NOMO-1 (cell line): ENCODE results near the gene SCARF1.

ENCODE experiments used
- DNase-seq, 2 experiments: peaks; one replicate each; lab custom pipeline; 2025; ENCODE audit not compliant: unreplicated experiment in 2 of 2; lab: John Stamatoyannopoulos, UW

SCARF1 gene

DNA sequence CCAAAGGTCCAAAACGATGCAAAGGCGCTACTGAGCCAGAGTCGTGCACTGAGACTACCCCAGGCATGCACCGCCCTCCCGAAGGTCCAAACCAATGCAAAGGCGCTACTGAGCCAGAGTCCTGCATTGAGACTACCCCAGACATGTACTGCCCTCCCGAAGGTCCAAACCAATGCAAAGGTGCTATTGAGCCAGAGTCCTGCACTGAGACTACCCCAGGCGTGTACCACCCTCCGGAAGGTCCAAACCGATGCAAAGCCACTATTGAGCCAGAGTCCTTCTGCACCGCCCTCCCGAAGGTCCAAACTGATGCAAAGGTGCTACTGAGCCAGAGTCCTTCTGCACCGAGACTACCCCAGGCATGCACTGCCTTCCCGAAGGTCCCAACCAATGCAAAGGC is 44.0 kb downstream of the SCARF1 start:
- DNase-seq, result no peak

- no peak for DNase-seq
Observed at GRCh38 chr17:1598399-1599095, 47.0 kb downstream of the SCARF1 start.

- no peak for DNase-seq
Observed at GRCh38 chr17:1597861-1598342, 47.6 kb downstream of the SCARF1 start.

DNA sequence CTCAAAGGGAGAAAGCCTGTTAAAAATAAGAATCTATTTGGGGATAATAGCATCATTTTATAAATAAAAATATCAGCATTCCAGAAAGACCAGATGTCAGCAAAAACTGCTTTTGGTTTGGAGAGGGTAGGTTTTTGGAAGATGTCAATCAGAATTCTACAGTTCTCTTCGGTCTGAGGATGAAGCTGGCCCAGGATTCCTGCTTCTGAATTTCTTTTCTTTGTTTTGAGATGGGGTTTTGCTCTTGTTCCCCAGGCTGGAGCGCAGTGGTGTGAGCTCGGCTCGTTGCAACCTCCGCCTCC is 52.0 kb downstream of the SCARF1 start:
- no peak for DNase-seq

DNA sequence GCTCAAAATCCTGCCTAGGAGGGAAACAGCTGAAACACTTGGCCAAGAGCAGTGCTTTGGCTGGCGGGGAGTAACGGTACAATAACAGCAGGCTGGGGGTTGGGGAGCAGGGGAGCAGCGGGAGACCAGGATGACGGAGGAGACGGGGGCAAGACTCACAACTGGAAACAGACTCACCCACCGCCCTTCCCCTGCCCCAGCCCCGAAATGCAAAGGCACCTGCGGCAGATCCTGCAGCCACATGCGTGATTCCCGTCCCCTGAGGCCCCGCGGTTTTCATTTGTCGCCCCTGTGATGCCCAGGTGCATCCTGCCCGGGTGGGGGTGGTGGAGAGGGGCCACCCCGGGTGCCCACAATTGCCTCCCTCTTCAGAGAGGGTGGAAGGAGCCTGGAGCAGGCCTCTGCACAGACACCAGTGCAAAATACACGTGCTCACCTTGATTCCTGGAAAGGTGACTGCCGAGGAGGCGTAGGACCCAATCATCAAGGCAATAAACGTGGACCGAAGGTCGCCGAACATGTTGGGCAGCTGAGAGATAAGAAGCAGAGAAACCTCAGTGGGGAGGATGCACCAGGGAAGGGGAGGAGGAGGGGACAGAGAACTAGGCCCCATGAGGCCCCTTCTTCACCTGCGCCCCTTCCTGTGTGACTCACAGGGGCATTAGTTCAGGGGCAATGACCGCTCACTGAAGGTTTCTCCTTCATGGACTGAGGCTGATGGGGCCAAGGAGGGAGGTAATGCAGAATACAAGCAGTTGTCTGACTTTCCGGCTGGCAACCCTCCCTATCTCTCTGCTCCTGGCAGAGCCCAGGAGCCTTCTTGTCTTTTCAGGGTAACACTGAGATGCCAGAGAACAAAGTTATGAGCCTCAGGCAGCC is 52.5 kb downstream of the SCARF1 start:
- DNase-seq, result no peak

DNA sequence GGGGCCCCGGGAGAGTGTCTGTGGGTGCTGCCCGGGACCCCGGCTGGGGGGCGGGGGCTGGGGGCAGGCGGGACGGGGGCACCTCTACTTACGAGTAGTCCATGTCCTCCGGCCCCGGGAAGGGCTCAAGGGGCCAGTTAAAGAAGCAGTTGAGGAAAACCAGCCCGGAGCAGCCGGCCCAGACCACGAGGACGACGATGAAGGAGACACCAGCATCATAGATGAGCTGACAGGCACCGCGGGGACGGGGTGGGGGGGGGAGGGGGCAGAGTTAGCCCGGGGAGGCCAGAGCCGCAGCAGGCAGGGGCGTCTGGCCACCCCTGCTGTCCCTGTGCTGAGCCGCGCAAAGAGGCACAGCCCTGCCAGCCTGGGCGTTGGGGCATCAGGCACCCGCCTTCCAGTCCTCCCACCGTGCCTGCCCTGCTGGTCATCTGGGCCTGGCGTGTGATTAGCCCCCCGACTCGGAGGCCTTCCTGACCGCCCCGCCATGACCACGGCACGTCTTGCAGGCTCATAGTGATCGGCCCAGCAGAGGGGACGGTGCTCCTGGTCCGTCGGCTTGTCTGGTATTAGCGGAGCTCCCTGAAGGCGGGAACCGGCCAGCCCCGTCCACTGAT is 54.0 kb downstream of the SCARF1 start:
- DNase-seq, result no peak

DNA sequence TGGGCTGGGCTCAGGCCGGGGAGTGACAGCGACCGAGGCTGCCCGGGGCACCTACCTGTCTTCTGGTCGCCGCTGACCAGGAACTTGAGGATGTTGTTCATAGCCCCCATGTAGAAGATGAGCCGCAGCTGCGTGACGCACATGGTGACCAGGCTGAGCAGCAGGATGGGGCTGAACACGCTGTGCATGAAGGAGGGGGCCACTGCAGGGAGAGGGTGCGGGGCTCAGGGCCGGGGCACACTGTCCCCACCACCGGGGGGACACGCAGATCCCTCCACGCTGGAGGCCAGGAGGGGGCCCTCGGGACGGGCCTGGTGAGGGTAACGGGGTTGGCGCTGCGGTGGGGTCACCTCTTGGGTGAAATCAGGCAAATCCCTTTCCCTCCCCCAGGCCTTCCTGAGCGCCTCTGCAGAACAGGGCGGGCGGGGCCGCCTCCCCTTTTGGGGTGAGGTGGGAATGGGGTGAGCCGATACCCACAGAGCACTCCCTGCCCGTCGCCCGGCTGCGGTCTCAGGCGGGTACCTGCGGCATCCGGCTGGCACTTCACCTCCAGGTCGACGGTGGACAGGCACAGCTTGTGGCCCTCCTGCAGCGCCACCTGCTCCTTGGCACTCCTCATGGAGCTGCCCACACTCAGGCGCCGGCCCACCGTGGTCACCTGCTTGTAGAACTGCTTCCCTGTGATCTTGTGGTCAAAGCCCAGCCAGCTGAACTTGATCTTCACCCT is 54.6 kb downstream of the SCARF1 start:
- DNase-seq, result no peak

DNA sequence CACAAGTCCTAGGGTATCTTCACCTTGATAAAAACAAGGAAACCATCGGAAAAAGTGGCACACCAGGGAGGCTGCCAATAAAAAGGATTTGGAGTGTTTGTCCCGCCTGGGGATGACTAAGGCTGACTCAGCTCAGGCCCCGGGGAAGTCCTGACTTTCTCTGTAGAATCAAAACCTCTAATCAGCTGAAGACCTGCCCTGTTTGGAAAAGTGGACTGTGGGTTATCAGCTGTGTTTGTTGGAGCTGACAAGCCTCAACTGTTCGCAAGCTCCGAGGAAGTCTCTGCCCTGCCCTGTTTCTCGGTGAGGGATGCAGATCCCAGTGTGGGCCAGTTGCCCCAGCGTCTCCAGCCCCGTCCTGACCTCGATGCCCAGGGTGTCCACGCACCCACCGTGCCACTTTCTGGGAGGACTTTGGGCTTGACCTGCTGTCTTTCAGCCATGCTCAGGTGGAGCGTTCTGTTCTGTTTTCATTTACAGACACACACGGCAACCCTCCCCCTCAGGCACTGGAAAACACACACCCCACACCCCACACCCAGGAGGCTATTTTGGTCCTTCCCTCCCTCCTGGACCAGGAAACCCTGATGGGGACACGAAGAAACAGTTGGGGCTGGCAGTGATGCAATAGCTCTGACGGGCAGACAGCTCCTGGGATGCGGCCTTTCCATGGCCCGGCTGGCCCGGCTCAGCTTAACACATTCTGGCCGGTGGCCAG is 55.3 kb downstream of the SCARF1 start:
- DNase-seq, result peak; percentile 35 to 70

- no peak for DNase-seq
Observed at GRCh38 chr17:1588821-1589585, 56.5 kb downstream of the SCARF1 start.

DNA sequence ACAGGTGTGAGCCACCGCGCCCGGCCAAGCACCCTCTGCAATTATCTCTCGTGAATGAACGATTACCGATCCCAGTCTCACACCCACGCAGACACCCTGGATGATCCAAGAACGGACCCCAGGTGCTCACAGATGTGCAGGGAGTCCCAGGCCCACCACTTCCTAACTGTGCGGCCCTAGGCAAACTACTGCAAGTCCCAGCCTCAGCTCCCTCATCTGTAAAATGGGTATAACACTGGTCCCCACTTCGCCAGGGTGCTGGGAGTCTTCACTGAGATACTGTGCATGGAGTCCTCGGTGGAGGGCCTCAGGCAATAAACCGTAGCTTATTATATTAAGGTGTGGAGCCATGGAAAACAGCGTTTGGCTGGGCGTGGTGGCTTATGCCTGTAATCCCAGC is 61.4 kb downstream of the SCARF1 start:
- no peak for DNase-seq
